ENCODE results near the gene TYMP. TPM values are rescaled to one million over a fixed set of nuclear protein-coding genes. Genes with fewer than 3 reads are reported as not detected.

TYMP gene
- total and polyA plus RNA-seq, 2 of the 8 experiments (the other 6 are each of a cell fraction or from before 2014, with no cell fraction given), result 0.43 to 0.48 TPM

GRCh38 chr22:50577697-50577986 is 47.8 kb upstream of the TYMP start (continued):
- TF ChIP-seq, protein P1, sequence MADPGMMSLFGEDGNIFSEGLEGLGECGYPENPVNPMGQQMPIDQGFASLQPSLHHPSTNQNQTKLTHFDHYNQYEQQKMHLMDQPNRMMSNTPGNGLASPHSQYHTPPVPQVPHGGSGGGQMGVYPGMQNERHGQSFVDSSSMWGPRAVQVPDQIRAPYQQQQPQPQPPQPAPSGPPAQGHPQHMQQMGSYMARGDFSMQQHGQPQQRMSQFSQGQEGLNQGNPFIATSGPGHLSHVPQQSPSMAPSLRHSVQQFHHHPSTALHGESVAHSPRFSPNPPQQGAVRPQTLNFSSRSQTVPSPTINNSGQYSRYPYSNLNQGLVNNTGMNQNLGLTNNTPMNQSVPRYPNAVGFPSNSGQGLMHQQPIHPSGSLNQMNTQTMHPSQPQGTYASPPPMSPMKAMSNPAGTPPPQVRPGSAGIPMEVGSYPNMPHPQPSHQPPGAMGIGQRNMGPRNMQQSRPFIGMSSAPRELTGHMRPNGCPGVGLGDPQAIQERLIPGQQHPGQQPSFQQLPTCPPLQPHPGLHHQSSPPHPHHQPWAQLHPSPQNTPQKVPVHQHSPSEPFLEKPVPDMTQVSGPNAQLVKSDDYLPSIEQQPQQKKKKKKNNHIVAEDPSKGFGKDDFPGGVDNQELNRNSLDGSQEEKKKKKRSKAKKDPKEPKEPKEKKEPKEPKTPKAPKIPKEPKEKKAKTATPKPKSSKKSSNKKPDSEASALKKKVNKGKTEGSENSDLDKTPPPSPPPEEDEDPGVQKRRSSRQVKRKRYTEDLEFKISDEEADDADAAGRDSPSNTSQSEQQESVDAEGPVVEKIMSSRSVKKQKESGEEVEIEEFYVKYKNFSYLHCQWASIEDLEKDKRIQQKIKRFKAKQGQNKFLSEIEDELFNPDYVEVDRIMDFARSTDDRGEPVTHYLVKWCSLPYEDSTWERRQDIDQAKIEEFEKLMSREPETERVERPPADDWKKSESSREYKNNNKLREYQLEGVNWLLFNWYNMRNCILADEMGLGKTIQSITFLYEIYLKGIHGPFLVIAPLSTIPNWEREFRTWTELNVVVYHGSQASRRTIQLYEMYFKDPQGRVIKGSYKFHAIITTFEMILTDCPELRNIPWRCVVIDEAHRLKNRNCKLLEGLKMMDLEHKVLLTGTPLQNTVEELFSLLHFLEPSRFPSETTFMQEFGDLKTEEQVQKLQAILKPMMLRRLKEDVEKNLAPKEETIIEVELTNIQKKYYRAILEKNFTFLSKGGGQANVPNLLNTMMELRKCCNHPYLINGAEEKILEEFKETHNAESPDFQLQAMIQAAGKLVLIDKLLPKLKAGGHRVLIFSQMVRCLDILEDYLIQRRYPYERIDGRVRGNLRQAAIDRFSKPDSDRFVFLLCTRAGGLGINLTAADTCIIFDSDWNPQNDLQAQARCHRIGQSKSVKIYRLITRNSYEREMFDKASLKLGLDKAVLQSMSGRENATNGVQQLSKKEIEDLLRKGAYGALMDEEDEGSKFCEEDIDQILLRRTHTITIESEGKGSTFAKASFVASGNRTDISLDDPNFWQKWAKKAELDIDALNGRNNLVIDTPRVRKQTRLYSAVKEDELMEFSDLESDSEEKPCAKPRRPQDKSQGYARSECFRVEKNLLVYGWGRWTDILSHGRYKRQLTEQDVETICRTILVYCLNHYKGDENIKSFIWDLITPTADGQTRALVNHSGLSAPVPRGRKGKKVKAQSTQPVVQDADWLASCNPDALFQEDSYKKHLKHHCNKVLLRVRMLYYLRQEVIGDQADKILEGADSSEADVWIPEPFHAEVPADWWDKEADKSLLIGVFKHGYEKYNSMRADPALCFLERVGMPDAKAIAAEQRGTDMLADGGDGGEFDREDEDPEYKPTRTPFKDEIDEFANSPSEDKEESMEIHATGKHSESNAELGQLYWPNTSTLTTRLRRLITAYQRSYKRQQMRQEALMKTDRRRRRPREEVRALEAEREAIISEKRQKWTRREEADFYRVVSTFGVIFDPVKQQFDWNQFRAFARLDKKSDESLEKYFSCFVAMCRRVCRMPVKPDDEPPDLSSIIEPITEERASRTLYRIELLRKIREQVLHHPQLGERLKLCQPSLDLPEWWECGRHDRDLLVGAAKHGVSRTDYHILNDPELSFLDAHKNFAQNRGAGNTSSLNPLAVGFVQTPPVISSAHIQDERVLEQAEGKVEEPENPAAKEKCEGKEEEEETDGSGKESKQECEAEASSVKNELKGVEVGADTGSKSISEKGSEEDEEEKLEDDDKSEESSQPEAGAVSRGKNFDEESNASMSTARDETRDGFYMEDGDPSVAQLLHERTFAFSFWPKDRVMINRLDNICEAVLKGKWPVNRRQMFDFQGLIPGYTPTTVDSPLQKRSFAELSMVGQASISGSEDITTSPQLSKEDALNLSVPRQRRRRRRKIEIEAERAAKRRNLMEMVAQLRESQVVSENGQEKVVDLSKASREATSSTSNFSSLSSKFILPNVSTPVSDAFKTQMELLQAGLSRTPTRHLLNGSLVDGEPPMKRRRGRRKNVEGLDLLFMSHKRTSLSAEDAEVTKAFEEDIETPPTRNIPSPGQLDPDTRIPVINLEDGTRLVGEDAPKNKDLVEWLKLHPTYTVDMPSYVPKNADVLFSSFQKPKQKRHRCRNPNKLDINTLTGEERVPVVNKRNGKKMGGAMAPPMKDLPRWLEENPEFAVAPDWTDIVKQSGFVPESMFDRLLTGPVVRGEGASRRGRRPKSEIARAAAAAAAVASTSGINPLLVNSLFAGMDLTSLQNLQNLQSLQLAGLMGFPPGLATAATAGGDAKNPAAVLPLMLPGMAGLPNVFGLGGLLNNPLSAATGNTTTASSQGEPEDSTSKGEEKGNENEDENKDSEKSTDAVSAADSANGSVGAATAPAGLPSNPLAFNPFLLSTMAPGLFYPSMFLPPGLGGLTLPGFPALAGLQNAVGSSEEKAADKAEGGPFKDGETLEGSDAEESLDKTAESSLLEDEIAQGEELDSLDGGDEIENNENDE (IDR thresholded peaks at IDR 0.05; ENCODE audit: insufficient replicate concordance, low read length), result no peak
- no peak for TF ChIP-seq RFX5 (IDR thresholded peaks at IDR 0.05; ENCODE audit: borderline replicate concordance, low read depth, low read length)
- no peak for TF ChIP-seq USF2 (IDR thresholded peaks at IDR 0.05; ENCODE audit: low read length)
- TF ChIP-seq POU5F1 (IDR thresholded peaks at IDR 0.05; ENCODE audit: low read depth, low read length), result no peak
- TF ChIP-seq BACH1 (IDR thresholded peaks at IDR 0.05; ENCODE audit: low read length), result no peak
- no peak for TF ChIP-seq POLR2AphosphoS5 (IDR thresholded peaks at IDR 0.05; ENCODE audit: low read depth, low read length)
- TF ChIP-seq TAF1 (IDR thresholded peaks at IDR 0.05; ENCODE audit: low read depth, low read length), result no peak
- no peak for TF ChIP-seq RAD21 (IDR thresholded peaks at IDR 0.05 in 1 of 2, conservative IDR thresholded peaks at IDR 0.05 in 1 of 2; ENCODE audit: low read depth in 2 of 2, low read length in 2 of 2)
- TF ChIP-seq RXRA (IDR thresholded peaks at IDR 0.05; ENCODE audit: insufficient read depth, low read depth, low read length), result no peak
- no peak for TF ChIP-seq GABPA (IDR thresholded peaks at IDR 0.05; ENCODE audit: borderline replicate concordance, insufficient read depth, low read length)
- no peak for TF ChIP-seq SUZ12 (IDR thresholded peaks at IDR 0.05; ENCODE audit: low read length)
- no peak for TF ChIP-seq JUND (IDR thresholded peaks at IDR 0.05; ENCODE audit: low read length)
